Vagina (tissue), 2 donors: ENCODE measurements around the gene ADAMTS6.

Source experiments
- POLR2A ChIP-seq, 2 donors: fragments of 450-650 bp; IDR thresholded peaks; one replicate each; pipeline ENCODE4 v1.6.1; 2017; ENCODE audit warnings: antibody characterized with exemption in 2 of 2, mild to moderate bottlenecking in 2 of 2, moderate library complexity in 2 of 2
- POLR2AphosphoS5 ChIP-seq, 2 donors: sonication (generic); formaldehyde crosslinking; IDR thresholded peaks; one replicate each; pipeline ENCODE4 v1.9.0; 2017; ENCODE audit warnings: antibody characterized with exemption in 2 of 2, mild to moderate bottlenecking in 2 of 2, low read depth in 1 of 2; ENCODE audit not compliant: insufficient read depth in 1 of 2
- TF ChIP-seq, protein P1 (sequence below), 3 experiments: fragments of 450-650 bp in 2 of 3; fragments of 200-600 bp in 1 of 3; sonication (generic) in 1 of 3; IDR thresholded peaks; one replicate each; pipeline ENCODE4 v1.5.1; 2017 to 2019; ENCODE audit warnings: antibody characterized with exemption in 3 of 3, mild to moderate bottlenecking in 2 of 3, moderate library complexity in 2 of 3

- TF ChIP-seq POLR2AphosphoS5 (IDR thresholded peaks at IDR 0.05; ENCODE audit: insufficient read depth in 1 of 2, low read depth in 1 of 2) (no peak), POLR2A (IDR thresholded peaks at IDR 0.05) (no peak)
- TF ChIP-seq, protein P1, sequence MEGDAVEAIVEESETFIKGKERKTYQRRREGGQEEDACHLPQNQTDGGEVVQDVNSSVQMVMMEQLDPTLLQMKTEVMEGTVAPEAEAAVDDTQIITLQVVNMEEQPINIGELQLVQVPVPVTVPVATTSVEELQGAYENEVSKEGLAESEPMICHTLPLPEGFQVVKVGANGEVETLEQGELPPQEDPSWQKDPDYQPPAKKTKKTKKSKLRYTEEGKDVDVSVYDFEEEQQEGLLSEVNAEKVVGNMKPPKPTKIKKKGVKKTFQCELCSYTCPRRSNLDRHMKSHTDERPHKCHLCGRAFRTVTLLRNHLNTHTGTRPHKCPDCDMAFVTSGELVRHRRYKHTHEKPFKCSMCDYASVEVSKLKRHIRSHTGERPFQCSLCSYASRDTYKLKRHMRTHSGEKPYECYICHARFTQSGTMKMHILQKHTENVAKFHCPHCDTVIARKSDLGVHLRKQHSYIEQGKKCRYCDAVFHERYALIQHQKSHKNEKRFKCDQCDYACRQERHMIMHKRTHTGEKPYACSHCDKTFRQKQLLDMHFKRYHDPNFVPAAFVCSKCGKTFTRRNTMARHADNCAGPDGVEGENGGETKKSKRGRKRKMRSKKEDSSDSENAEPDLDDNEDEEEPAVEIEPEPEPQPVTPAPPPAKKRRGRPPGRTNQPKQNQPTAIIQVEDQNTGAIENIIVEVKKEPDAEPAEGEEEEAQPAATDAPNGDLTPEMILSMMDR (IDR thresholded peaks at IDR 0.05), result no peak
Measured at GRCh38 chr5:65489119-65489518, 7.4 kb upstream of the ADAMTS6 start.
